H1 (cell line): ENCODE data around the gene SESN2. TPM values are rescaled to one million over a fixed set of nuclear protein-coding genes. Genes with fewer than 3 reads are reported as not detected.

Experiments used
- CTCF ChIA-PET: fragments of 300-600 bp; sonication (Branson Sonifier 250); formaldehyde crosslinking; loops from one replicate; lab custom pipeline; 2021; ENCODE audit not compliant: partially characterized antibody; lab: Charles Lee
- POLR2A ChIA-PET: fragments of 300-600 bp; sonication (Branson Sonifier 250); formaldehyde crosslinking; loops from one replicate; lab custom pipeline; 2021; ENCODE audit warnings: inconsistent platforms; ENCODE audit not compliant: partially characterized antibody; lab: Charles Lee
- DNase-seq, 2 experiments: peaks; one replicate each; pipeline versions ENCODE4 v3.0.0 to v3.0.0-alpha.2; 2010 to 2022; ENCODE audit warnings: low spot score in 2 of 2, low read depth in 1 of 2, mixed read lengths in 1 of 2
- FAIRE-seq: peaks from 2 replicates; lab custom pipeline; 2011; peaks lifted over from hg19 to GRCh38; lab: Jason Lieb, UNC
- H2AFZ ChIP-seq: 2 replicates; pipeline ENCODE4 v1.8.1; 2012; ENCODE audit warnings: low read length, inconsistent platforms
- H2AK5ac ChIP-seq: 2 replicates; pipeline ENCODE4 v1.6.1; 2013; ENCODE audit warnings: low read depth, low read length
- H2BK120ac ChIP-seq: replicated peaks from 2 replicates; pipeline ENCODE3; 2013; ENCODE audit warnings: low read depth, low read length, inconsistent platforms
- H2BK12ac ChIP-seq: 2 replicates; pipeline ENCODE4 v1.6.1; 2013; ENCODE audit warnings: low read depth, low read length
- H2BK15ac ChIP-seq: 2 replicates; pipeline ENCODE4 v1.6.1; 2013; ENCODE audit warnings: low read length
- H2BK20ac ChIP-seq: 2 replicates; pipeline ENCODE4 v1.6.1; 2013; ENCODE audit warnings: low read length
- H2BK5ac ChIP-seq: 2 replicates; pipeline ENCODE4 v1.6.1; 2013; ENCODE audit warnings: low read depth, low read length
- H3K14ac ChIP-seq: 2 replicates; pipeline ENCODE4 v1.6.1; 2013; ENCODE audit warnings: inconsistent platforms; ENCODE audit not compliant: insufficient read length
- H3K18ac ChIP-seq: 2 replicates; pipeline ENCODE4 v1.6.1; 2013; ENCODE audit warnings: low read length; ENCODE audit errors: extremely low read depth
- H3K23ac ChIP-seq: 2 replicates; pipeline ENCODE4 v1.6.1; 2013; ENCODE audit warnings: inconsistent platforms; ENCODE audit not compliant: insufficient read length
- H3K23me2 ChIP-seq: 2 replicates; pipeline ENCODE4 v1.6.1; 2013; ENCODE audit warnings: low read depth, low read length
- H3K27ac ChIP-seq: 2 replicates; pipeline ENCODE4 v1.6.1; 2011; ENCODE audit warnings: low read depth, low read length, inconsistent platforms
- H3K27me3 ChIP-seq, 4 experiments: replicated peaks in 1 of 4; 1 replicate in 1 of 4; 2 replicates in 3 of 4; pipeline versions ENCODE4 v1.6.1 to v1.8.1; 2011 to 2013; ENCODE audit warnings: low read length in 3 of 4, mild to moderate bottlenecking in 3 of 4, inconsistent platforms in 2 of 4, mixed read lengths in 2 of 4, moderate library complexity in 1 of 4; ENCODE audit not compliant: control insufficient read depth in 3 of 4, insufficient read depth in 3 of 4; ENCODE audit errors: extremely low read depth in 1 of 4
- H3K36me3 ChIP-seq, 4 experiments: 2 replicates each; pipeline versions ENCODE4 v1.6.1 to v1.8.1; 2011 to 2013; ENCODE audit warnings: mild to moderate bottlenecking in 4 of 4, low read length in 3 of 4, moderate library complexity in 2 of 4, control low read depth in 1 of 4, inconsistent platforms in 1 of 4; ENCODE audit not compliant: insufficient read depth in 4 of 4, control insufficient read depth in 2 of 4
- H3K4ac ChIP-seq: replicated peaks from 2 replicates; pipeline ENCODE3; 2013; ENCODE audit warnings: low read length, low read depth, mixed read lengths, inconsistent platforms; ENCODE audit not compliant: insufficient read length
- H3K4me1 ChIP-seq, 4 experiments: replicated peaks in 1 of 4; 1 replicate in 1 of 4; 2 replicates in 3 of 4; pipeline versions ENCODE4 v1.6.1 to v1.8.1; 2011 to 2013; ENCODE audit warnings: low read length in 3 of 4, inconsistent platforms in 2 of 4, mixed read lengths in 1 of 4; ENCODE audit not compliant: insufficient read depth in 4 of 4, control insufficient read depth in 3 of 4
- H3K4me2 ChIP-seq, 2 experiments: 2 replicates each; pipeline versions ENCODE4 v1.6.1 to v1.8.1; 2011 to 2013; ENCODE audit warnings: low read depth in 2 of 2, low read length in 2 of 2, control low read depth in 1 of 2, inconsistent platforms in 1 of 2, mild to moderate bottlenecking in 1 of 2; ENCODE audit not compliant: insufficient read depth in 1 of 2
- H3K4me3 ChIP-seq, 4 experiments: fragments of 200-600, 300-600 bp in 1 of 4; sonication (generic), shearing (Covaris generic), sonication (Bioruptor Twin) in 1 of 4; 2 replicates each; pipeline versions ENCODE4 v1.5.1 to v1.8.1; 2011 to 2016; ENCODE audit warnings: low read length in 4 of 4, low read depth in 3 of 4, control low read depth in 2 of 4, inconsistent platforms in 2 of 4, mild to moderate bottlenecking in 2 of 4, mixed read lengths in 1 of 4, moderate library complexity in 1 of 4; ENCODE audit not compliant: insufficient read depth in 2 of 4; ENCODE audit errors: extremely low read depth in 1 of 4
- H3K56ac ChIP-seq: replicated peaks from 2 replicates; pipeline ENCODE3; 2013; ENCODE audit warnings: low read depth, mild to moderate bottlenecking, mixed read lengths, low read length, inconsistent platforms; ENCODE audit not compliant: insufficient read length
- H3K79me1 ChIP-seq: 2 replicates; pipeline ENCODE4 v1.6.1; 2013; ENCODE audit warnings: low read depth, low read length, control low read depth
- H3K79me2 ChIP-seq, 2 experiments: 2 replicates each; pipeline versions ENCODE4 v1.6.1 to v1.8.1; 2012 to 2013; ENCODE audit warnings: low read length in 2 of 2, mild to moderate bottlenecking in 2 of 2, inconsistent platforms in 1 of 2; ENCODE audit not compliant: insufficient read depth in 2 of 2, control insufficient read depth in 1 of 2
- H3K9ac ChIP-seq, 4 experiments: replicated peaks in 1 of 4; 1 replicate in 1 of 4; 2 replicates in 3 of 4; pipeline versions ENCODE4 v1.6.1 to v1.8.1; 2011 to 2013; ENCODE audit warnings: low read depth in 3 of 4, low read length in 3 of 4, control low read depth in 2 of 4, mild to moderate bottlenecking in 2 of 4, moderate library complexity in 2 of 4, inconsistent platforms in 1 of 4; ENCODE audit errors: extremely low read depth in 1 of 4
- H3K9me3 ChIP-seq, 2 experiments: 2 replicates each; pipeline versions ENCODE4 v1.6.1 to v1.8.1; 2012 to 2013; ENCODE audit warnings: mild to moderate bottlenecking in 2 of 2, moderate library complexity in 2 of 2, control low read depth in 1 of 2, inconsistent platforms in 1 of 2, low read depth in 1 of 2, low read length in 1 of 2, mixed read lengths in 1 of 2; ENCODE audit not compliant: insufficient read depth in 2 of 2
- H4K20me1 ChIP-seq, 2 experiments: replicated peaks in 1 of 2; 2 replicates each; pipeline versions ENCODE3 to v1.8.1; 2011 to 2013; ENCODE audit warnings: inconsistent platforms in 2 of 2, low read length in 2 of 2, mild to moderate bottlenecking in 1 of 2; ENCODE audit not compliant: insufficient read depth in 2 of 2, control insufficient read depth in 1 of 2
- H4K5ac ChIP-seq: 2 replicates; pipeline ENCODE4 v1.6.1; 2013; ENCODE audit warnings: low read length, low read depth, mixed read lengths, inconsistent platforms; ENCODE audit not compliant: insufficient read length
- H4K8ac ChIP-seq: 2 replicates; pipeline ENCODE4 v1.8.0; 2013; ENCODE audit warnings: mild to moderate bottlenecking, moderate library complexity, low read length, inconsistent platforms; ENCODE audit not compliant: insufficient read depth; ENCODE audit errors: extremely low read depth
- H4K91ac ChIP-seq: replicated peaks from 2 replicates; pipeline ENCODE3; 2013; ENCODE audit warnings: low read length, mixed read lengths, inconsistent platforms; ENCODE audit not compliant: insufficient read length
- BCL11A ChIP-seq, 2 experiments: IDR thresholded peaks; one replicate each; pipeline ENCODE4 v1.6.1; 2011; ENCODE audit warnings: low read depth in 2 of 2, low read length in 2 of 2, mild to moderate bottlenecking in 2 of 2
- CBX5 ChIP-seq: fragments of 300-800, 300-1000 bp; sonication (generic); IDR thresholded peaks from 2 replicates; pipeline ENCODE4 v1.7.1; 2016; ENCODE audit warnings: antibody characterized with exemption, low read length, low read depth
- CHD2 ChIP-seq: IDR thresholded peaks from 2 replicates; pipeline ENCODE4 v1.6.1; 2012; ENCODE audit warnings: low read length, improper control_type of control experiment
- EGR1 ChIP-seq: IDR thresholded peaks from 2 replicates; pipeline ENCODE4 v1.6.1; 2011; ENCODE audit warnings: low read depth, low read length, borderline replicate concordance
- EZH2 ChIP-seq: fragments of 200-600 bp; sonication (generic); IDR thresholded peaks from 2 replicates; pipeline ENCODE4 v1.7.1; 2012; ENCODE audit warnings: low read depth, mild to moderate bottlenecking, moderate library complexity, low read length, inconsistent platforms; ENCODE audit not compliant: severe bottlenecking
- HDAC2 ChIP-seq, 2 experiments: fragments of 300-600 bp in 1 of 2; sonication (generic) in 1 of 2; IDR thresholded peaks; 2 replicates each; pipeline ENCODE4 v1.6.1; 2011 to 2012; ENCODE audit warnings: low read depth in 2 of 2, low read length in 2 of 2, mild to moderate bottlenecking in 2 of 2, moderate library complexity in 2 of 2, borderline replicate concordance in 1 of 2, inconsistent platforms in 1 of 2
- POLR2AphosphoS5 ChIP-seq: IDR thresholded peaks from 2 replicates; pipeline ENCODE4 v1.6.1; 2011; ENCODE audit warnings: low read depth, low read length
- RBBP5 ChIP-seq: IDR thresholded peaks from 2 replicates; pipeline ENCODE4 v1.7.1; 2012; ENCODE audit warnings: low read depth, mild to moderate bottlenecking, inconsistent platforms, low read length, moderate library complexity, borderline replicate concordance
- SIX5 ChIP-seq: IDR thresholded peaks from 2 replicates; pipeline ENCODE4 v1.6.1; 2011; ENCODE audit warnings: mild to moderate bottlenecking, low read depth, low read length
- WGBS, 2 experiments: shearing (Covaris generic) in 1 of 2; methylation state at CpG; one replicate each; pipeline versions ENCODE4 v1.1.6 to v1.1.7; 2013 to 2015; ENCODE audit warnings: low lambda C conversion rate in 2 of 2, mixed read lengths in 2 of 2, inconsistent platforms in 1 of 2, low coverage in 1 of 2, missing lambda C conversion rate in 1 of 2; ENCODE audit not compliant: insufficient replicate concordance in 2 of 2, insufficient coverage in 1 of 2, insufficient read length in 1 of 2; ENCODE audit errors: extremely low coverage in 1 of 2, missing lambda C conversion rate in 1 of 2; 5-methylcytosine and 5-hydroxymethylcytosine counted together
- polyA plus RNA-seq, 7 experiments: library from polyadenylated mRNA; depleted of rRNA in 3 of 7; stranded (reverse) in 5 of 7; unstranded in 2 of 7; fragments of >200 nt in 5 of 7; fragments of 200-250 nt in 2 of 7; gene quantifications; 1 replicate in 5 of 7; 2 replicates in 1 of 7; 4 replicates in 1 of 7; pipeline versions ENCODE4 v1.2.1 to v1.2.3, GENCODE V29; 2011 to 2013; ENCODE audit warnings: missing spikeins in 2 of 7, mixed read lengths in 2 of 7
- total RNA-seq: library from RNA; stranded (reverse); fragmentation: NEBNext Ultra II Directional; extraction: Animal tissue kit (Norgen Biotek cat#: 25700); gene quantifications from 2 replicates; pipeline ENCODE4 v1.2.1, GENCODE V29; 2021
- TF ChIP-seq, protein P1 (sequence below): IDR thresholded peaks from 2 replicates; pipeline ENCODE4 v1.6.1; 2012; ENCODE audit warnings: inconsistent platforms
- TF ChIP-seq, protein P2 (sequence below), 3 experiments: IDR thresholded peaks; 1 replicate in 2 of 3; 2 replicates in 1 of 3; pipeline versions ENCODE4 v1.5.1 to v1.6.1; 2011; ENCODE audit warnings: low read length in 3 of 3, mild to moderate bottlenecking in 3 of 3, inconsistent platforms in 2 of 3, low read depth in 1 of 3, moderate library complexity in 1 of 3; ENCODE audit not compliant: insufficient read depth in 1 of 3; ENCODE audit errors: control extremely low read depth in 1 of 3

The SESN2 gene
- total and polyA plus RNA-seq, 2 of the 8 experiments (the other 6 are each of a cell fraction or from before 2014, with no cell fraction given): 25.1 to 33.0 TPM

GRCh38 chr1:28323720-28324119 lies 64.4 kb downstream of the SESN2 start:
- no peak for FAIRE-seq
- TF ChIP-seq, protein P1, sequence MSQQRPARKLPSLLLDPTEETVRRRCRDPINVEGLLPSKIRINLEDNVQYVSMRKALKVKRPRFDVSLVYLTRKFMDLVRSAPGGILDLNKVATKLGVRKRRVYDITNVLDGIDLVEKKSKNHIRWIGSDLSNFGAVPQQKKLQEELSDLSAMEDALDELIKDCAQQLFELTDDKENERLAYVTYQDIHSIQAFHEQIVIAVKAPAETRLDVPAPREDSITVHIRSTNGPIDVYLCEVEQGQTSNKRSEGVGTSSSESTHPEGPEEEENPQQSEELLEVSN: no peak
- TF ChIP-seq RBBP5 (no peak), POLR2AphosphoS5 (no peak), EZH2 (no peak), HDAC2 (IDR thresholded peaks at IDR 0.05; ENCODE audit: borderline replicate concordance in 1 of 2, low read depth in 2 of 2, low read length in 2 of 2) (no peak), BCL11A (IDR thresholded peaks at IDR 0.05; ENCODE audit: low read depth in 2 of 2, low read length in 2 of 2) (no peak), CBX5 (no peak), SIX5 (no peak), EGR1 (no peak), CHD2 (no peak)
- TF ChIP-seq, protein P2, sequence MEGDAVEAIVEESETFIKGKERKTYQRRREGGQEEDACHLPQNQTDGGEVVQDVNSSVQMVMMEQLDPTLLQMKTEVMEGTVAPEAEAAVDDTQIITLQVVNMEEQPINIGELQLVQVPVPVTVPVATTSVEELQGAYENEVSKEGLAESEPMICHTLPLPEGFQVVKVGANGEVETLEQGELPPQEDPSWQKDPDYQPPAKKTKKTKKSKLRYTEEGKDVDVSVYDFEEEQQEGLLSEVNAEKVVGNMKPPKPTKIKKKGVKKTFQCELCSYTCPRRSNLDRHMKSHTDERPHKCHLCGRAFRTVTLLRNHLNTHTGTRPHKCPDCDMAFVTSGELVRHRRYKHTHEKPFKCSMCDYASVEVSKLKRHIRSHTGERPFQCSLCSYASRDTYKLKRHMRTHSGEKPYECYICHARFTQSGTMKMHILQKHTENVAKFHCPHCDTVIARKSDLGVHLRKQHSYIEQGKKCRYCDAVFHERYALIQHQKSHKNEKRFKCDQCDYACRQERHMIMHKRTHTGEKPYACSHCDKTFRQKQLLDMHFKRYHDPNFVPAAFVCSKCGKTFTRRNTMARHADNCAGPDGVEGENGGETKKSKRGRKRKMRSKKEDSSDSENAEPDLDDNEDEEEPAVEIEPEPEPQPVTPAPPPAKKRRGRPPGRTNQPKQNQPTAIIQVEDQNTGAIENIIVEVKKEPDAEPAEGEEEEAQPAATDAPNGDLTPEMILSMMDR (IDR thresholded peaks at IDR 0.05; ENCODE audit: control extremely low read depth in 1 of 3, insufficient read depth in 1 of 3, low read depth in 1 of 3, low read length in 3 of 3): no peak

More at GRCh38 chr1:28323720-28324119, 64.4 kb downstream of the SESN2 start:
- no peak for DNase-seq
- Histone ChIP-seq H2AFZ (no peak overlapping the region), H3K23ac (no peak overlapping the region), H3K56ac (no peak overlapping the region), H3K18ac (no peak overlapping the region), H3K27me3 (no peaks in the 10 kb centered on the region; a peak in 1 of 7 replicates), H2BK20ac (no peak overlapping the region), H3K4me2 (no peak overlapping the region), H3K4ac (no peak overlapping the region), H3K23me2 (0 out of 2 replicates have a peak, but pooled peaks cover 2% of the 10 kb centered on the region), H2AK5ac (no peak overlapping the region), H3K79me2 (no peaks in the 10 kb centered on the region), H2BK12ac (no peak overlapping the region), H3K79me1 (no peaks in the 10 kb centered on the region), H4K5ac (no peak overlapping the region), H3K4me3 (no peak overlapping the region), H3K9me3 (no peaks in the 10 kb centered on the region), H4K20me1 (no peaks in the 10 kb centered on the region), H4K91ac (no peak overlapping the region), H3K9ac (no peak overlapping the region), H3K14ac (no peak overlapping the region), H3K4me1 (no peaks in the 10 kb centered on the region; a peak in 1 of 7 replicates), H3K36me3 (no peaks in the 10 kb centered on the region), H2BK120ac (no peak overlapping the region), H3K27ac (no peak overlapping the region), H2BK5ac (no peak overlapping the region), H4K8ac (no peak overlapping the region), H2BK15ac (no peak overlapping the region)
- CTCF ChIA-PET: no interaction called here
- WGBS, 2 experiments: 58% methylated on average over 3 of the region's 3 CpGs; no CpG with 5 or more reads in 1 of the 2 experiments
- POLR2A ChIA-PET: no interaction called here
